A673 (cell line): ENCODE results near the gene SND1. TPM values are rescaled to one million over a fixed set of nuclear protein-coding genes. Genes with fewer than 3 reads are reported as not detected.

Experiments
- BruUV-seq: library from RNA; stranded (reverse); fragments of 400-500 nt; replicated peaks from 2 replicates; lab custom pipeline; 2021; lab: Mats Ljungman, UMichigan
- CTCF ChIA-PET: fragments of 300-600 bp; sonication (Branson Sonifier 250); formaldehyde crosslinking; loops from one replicate; lab custom pipeline; 2022; ENCODE audit warnings: antibody characterized with exemption; lab: Charles Lee
- POLR2A ChIA-PET: fragments of 300-600 bp; sonication (Branson Sonifier 250); formaldehyde crosslinking; loops from one replicate; lab custom pipeline; 2022; ENCODE audit warnings: antibody characterized with exemption; ENCODE audit not compliant: low non-redundant PET; lab: Charles Lee
- DNase-seq: peaks from one replicate; pipeline ENCODE4 v3.0.0-alpha.2; 2015; ENCODE audit warnings: low spot score
- H3K27ac ChIP-seq: fragments of 200-600 bp; sonication (generic); 2 replicates; pipeline ENCODE4 v1.5.1; 2016; ENCODE audit warnings: mixed run types, low read depth, mild to moderate bottlenecking, mixed read lengths, antibody characterized with exemption, low read length; ENCODE audit not compliant: poor library complexity, severe bottlenecking
- H3K27me3 ChIP-seq: fragments of 200-600 bp; sonication (generic); replicated peaks from 2 replicates; pipeline ENCODE4 v1.6.1; 2017; ENCODE audit warnings: mixed run types, low read depth, mild to moderate bottlenecking, mixed read lengths, antibody characterized with exemption, low read length; ENCODE audit not compliant: insufficient read depth, poor library complexity
- H3K36me3 ChIP-seq: fragments of 200-600 bp; sonication (generic); 2 replicates; pipeline ENCODE4 v1.6.1; 2016; ENCODE audit warnings: mixed run types, mild to moderate bottlenecking, mixed read lengths, antibody characterized with exemption, low read length; ENCODE audit not compliant: insufficient read depth, poor library complexity, severe bottlenecking
- H3K4me1 ChIP-seq: fragments of 200-600 bp; sonication (generic); 2 replicates; pipeline ENCODE4 v1.6.1; 2017; ENCODE audit warnings: mixed run types, mild to moderate bottlenecking, mixed read lengths, antibody characterized with exemption, low read length; ENCODE audit not compliant: insufficient read depth, poor library complexity, severe bottlenecking
- H3K4me3 ChIP-seq: fragments of 200-600 bp; sonication (generic); 2 replicates; pipeline ENCODE4 v1.5.1; 2016; ENCODE audit warnings: low read depth, mixed run types, mild to moderate bottlenecking, mixed read lengths, low read length; ENCODE audit not compliant: poor library complexity, severe bottlenecking
- H3K9me3 ChIP-seq: fragments of 200-600 bp; sonication (generic); 2 replicates; pipeline ENCODE4 v1.6.1; 2016; ENCODE audit warnings: mixed run types, low read depth, mild to moderate bottlenecking, mixed read lengths, antibody characterized with exemption, low read length; ENCODE audit not compliant: poor library complexity, severe bottlenecking
- EZH2 ChIP-seq: fragments of 200-600 bp; sonication (generic); IDR thresholded peaks from 2 replicates; pipeline ENCODE4 v1.6.1; 2017; ENCODE audit warnings: borderline replicate concordance, low read depth, mild to moderate bottlenecking, mixed read lengths, antibody characterized with exemption, low read length; ENCODE audit not compliant: poor library complexity, severe bottlenecking
- intact Hi-C: fragments of 100-400 bp; cut with micrococcal nuclease; formaldehyde crosslinking; loops from one replicate; pipeline ENCODE4 v1.10.0; 2022; ENCODE audit not compliant: unreplicated experiment
- total RNA-seq: library from RNA; stranded (reverse); gene quantifications from 2 replicates; pipeline ENCODE4 v1.2.3, GENCODE V29; 2021
- TF ChIP-seq, protein P1 (sequence below): fragments of 300-800, 200-600 bp; sonication (generic); conservative IDR thresholded peaks from 2 replicates; pipeline ENCODE4 v1.5.1; 2017; ENCODE audit warnings: low read depth, mild to moderate bottlenecking, antibody characterized with exemption, low read length, moderate library complexity, mixed read lengths

The SND1 gene
- total RNA-seq, 1 experiment from 2014 or later: 177 TPM

DNA sequence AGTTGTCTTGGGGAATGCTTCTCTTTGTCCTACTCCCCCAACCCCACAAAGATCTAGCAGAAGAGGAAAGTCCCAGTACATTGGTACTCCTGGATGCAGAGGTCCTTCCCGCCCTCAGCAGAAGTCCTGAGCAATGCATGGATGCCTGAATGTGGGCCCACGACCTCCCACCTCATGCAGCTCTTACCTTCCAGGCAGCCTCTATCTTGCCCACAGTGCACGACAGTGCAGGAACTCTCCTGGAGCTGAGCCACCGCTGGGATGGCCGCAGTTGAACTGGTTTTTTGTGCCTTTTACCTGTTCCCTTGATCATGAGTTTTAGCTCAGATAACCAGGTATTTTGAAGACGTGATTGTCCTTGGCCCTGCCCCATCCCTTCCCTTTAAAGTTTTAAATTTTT is 341.3 kb downstream of the SND1 start:
- intact Hi-C loops: no loop called here
- ChIA-PET CTCF (no interaction called here), POLR2A (no interaction called here)
- H3K9me3 ChIP-seq: no peaks in the 10 kb centered on the region
- H3K27me3 ChIP-seq: no peaks in the 10 kb centered on the region
- DNase-seq: no peak
- no peak overlapping the region for H3K4me3 ChIP-seq
- no TSS peak for BruUV-seq
- TF ChIP-seq, protein P1, sequence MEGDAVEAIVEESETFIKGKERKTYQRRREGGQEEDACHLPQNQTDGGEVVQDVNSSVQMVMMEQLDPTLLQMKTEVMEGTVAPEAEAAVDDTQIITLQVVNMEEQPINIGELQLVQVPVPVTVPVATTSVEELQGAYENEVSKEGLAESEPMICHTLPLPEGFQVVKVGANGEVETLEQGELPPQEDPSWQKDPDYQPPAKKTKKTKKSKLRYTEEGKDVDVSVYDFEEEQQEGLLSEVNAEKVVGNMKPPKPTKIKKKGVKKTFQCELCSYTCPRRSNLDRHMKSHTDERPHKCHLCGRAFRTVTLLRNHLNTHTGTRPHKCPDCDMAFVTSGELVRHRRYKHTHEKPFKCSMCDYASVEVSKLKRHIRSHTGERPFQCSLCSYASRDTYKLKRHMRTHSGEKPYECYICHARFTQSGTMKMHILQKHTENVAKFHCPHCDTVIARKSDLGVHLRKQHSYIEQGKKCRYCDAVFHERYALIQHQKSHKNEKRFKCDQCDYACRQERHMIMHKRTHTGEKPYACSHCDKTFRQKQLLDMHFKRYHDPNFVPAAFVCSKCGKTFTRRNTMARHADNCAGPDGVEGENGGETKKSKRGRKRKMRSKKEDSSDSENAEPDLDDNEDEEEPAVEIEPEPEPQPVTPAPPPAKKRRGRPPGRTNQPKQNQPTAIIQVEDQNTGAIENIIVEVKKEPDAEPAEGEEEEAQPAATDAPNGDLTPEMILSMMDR: no peak
- TF ChIP-seq EZH2: no peak
- no peaks in the 10 kb centered on the region for H3K4me1 ChIP-seq
- no peaks in the 10 kb centered on the region for H3K36me3 ChIP-seq
- H3K27ac ChIP-seq: no peak overlapping the region

DNA sequence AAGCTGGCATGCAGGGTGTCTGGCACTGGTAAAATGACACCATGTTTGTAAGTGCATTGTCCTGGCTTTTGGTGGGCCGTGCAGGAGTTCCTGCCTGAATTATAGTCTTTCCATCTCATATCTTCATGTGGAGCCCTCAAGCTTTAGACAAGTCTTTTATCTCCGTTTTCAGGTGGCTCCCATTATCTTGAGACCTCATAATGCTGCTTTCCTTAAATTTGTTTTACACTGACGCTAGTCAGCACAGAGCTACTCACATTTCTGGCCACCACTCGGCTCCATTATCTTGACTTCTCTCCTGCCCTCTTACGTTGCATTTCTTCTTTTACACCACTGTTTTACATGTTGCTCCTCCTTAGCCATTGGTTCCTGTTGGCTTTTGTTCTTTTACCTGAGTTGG is 342.0 kb downstream of the SND1 start:
- H3K27me3 ChIP-seq: no peaks in the 10 kb centered on the region
- no peaks in the 10 kb centered on the region for H3K4me1 ChIP-seq
- TF ChIP-seq EZH2: no peak
- TF ChIP-seq, protein P1: no peak
- no peak overlapping the region for H3K4me3 ChIP-seq
- H3K27ac ChIP-seq: no peak overlapping the region
- ChIA-PET POLR2A (no interaction called here), CTCF (no interaction called here)
- no peak for DNase-seq
- H3K9me3 ChIP-seq: no peaks in the 10 kb centered on the region
- no peaks in the 10 kb centered on the region for H3K36me3 ChIP-seq
- intact Hi-C loops: no loop called here
- BruUV-seq: no TSS peak

- Histone ChIP-seq H3K4me3 (no peak overlapping the region), H3K9me3 (no peaks in the 10 kb centered on the region), H3K27ac (no peak overlapping the region), H3K27me3 (no peaks in the 10 kb centered on the region), H3K36me3 (no peaks in the 10 kb centered on the region), H3K4me1 (no peaks in the 10 kb centered on the region)
- TF ChIP-seq, protein P1: no peak
- no peak for TF ChIP-seq EZH2
- BruUV-seq: no TSS peak
- DNase-seq: no peak
- intact Hi-C loops: no loop called here
- ChIA-PET POLR2A (no interaction called here), CTCF (no interaction called here)
Measured at GRCh38 chr7:127995156-127995880, 343.3 kb downstream of the SND1 start.
